CD8-positive, alpha-beta memory T cell (primary cell): ENCODE measurements around the gene AEBP1. TPM values are rescaled to one million over a fixed set of nuclear protein-coding genes. Genes with fewer than 3 reads are reported as not detected.

Experiments used
- CTCF ChIA-PET: fragments of 350-600 bp; sonication (Branson Sonifier 250); formaldehyde crosslinking; loops from one replicate; lab custom pipeline; 2021; ENCODE audit warnings: antibody characterized with exemption; lab: Charles Lee
- POLR2A ChIA-PET: fragments of 350-600 bp; sonication (Branson Sonifier 250); formaldehyde crosslinking; loops from one replicate; lab custom pipeline; 2021; ENCODE audit warnings: antibody characterized with exemption; lab: Charles Lee
- DNase-seq, 5 donors: peaks; one replicate each; pipeline versions ENCODE4 v3.0.0 to v3.0.0-alpha.2; 2020 to 2022; ENCODE audit warnings: mixed read lengths in 1 of 5
- H3K27ac ChIP-seq: one replicate; pipeline ENCODE4 v1.7.0; 2013; ENCODE audit warnings: low read depth, mild to moderate bottlenecking, low read length, moderate library complexity
- H3K27me3 ChIP-seq: 2 replicates; pipeline ENCODE4 v1.7.0; 2013; ENCODE audit warnings: low read length, mild to moderate bottlenecking; ENCODE audit not compliant: insufficient read depth, poor library complexity, severe bottlenecking
- H3K36me3 ChIP-seq: 2 replicates; pipeline ENCODE4 v1.7.0; 2013; ENCODE audit warnings: mild to moderate bottlenecking, low read length, moderate library complexity; ENCODE audit not compliant: insufficient read depth
- H3K4me1 ChIP-seq: 2 replicates; pipeline ENCODE4 v1.7.0; 2013; ENCODE audit warnings: mild to moderate bottlenecking, low read length, moderate library complexity; ENCODE audit not compliant: insufficient read depth
- H3K4me3 ChIP-seq: 2 replicates; pipeline ENCODE4 v1.7.0; 2013; ENCODE audit warnings: mild to moderate bottlenecking, low read length
- H3K9me3 ChIP-seq: 2 replicates; pipeline ENCODE4 v1.7.0; 2013; ENCODE audit warnings: mild to moderate bottlenecking, low read length
- H3K27ac Mint-ChIP-seq, 8 donors: one replicate each; pipeline ENCODE4 v1.8.0; 2020 to 2021; ENCODE audit warnings: mixed read lengths in 8 of 8, mild to moderate bottlenecking in 6 of 8, inconsistent platforms in 3 of 8, moderate library complexity in 3 of 8
- H3K27me3 Mint-ChIP-seq, 2 donors: one replicate each; pipeline ENCODE4 v1.8.0; 2020 to 2021; ENCODE audit warnings: mixed read lengths in 2 of 2, mild to moderate bottlenecking in 1 of 2, moderate library complexity in 1 of 2
- H3K36me3 Mint-ChIP-seq, 3 donors: one replicate each; pipeline ENCODE4 v1.8.0; 2020 to 2021; ENCODE audit warnings: mixed read lengths in 3 of 3, inconsistent platforms in 1 of 3, mild to moderate bottlenecking in 1 of 3
- H3K4me1 Mint-ChIP-seq, 3 donors: one replicate each; pipeline ENCODE4 v1.8.0; 2020 to 2021; ENCODE audit warnings: mixed read lengths in 3 of 3, inconsistent platforms in 1 of 3, mild to moderate bottlenecking in 1 of 3
- H3K4me3 Mint-ChIP-seq, 7 donors: one replicate each; pipeline ENCODE4 v1.8.0; 2020 to 2021; ENCODE audit warnings: mixed read lengths in 7 of 7, mild to moderate bottlenecking in 6 of 7, moderate library complexity in 4 of 7, inconsistent platforms in 2 of 7
- H3K9me3 Mint-ChIP-seq, 5 donors: one replicate each; pipeline ENCODE4 v1.8.0; 2020 to 2022; ENCODE audit warnings: mixed read lengths in 5 of 5, mild to moderate bottlenecking in 3 of 5, moderate library complexity in 2 of 5, inconsistent platforms in 1 of 5
- polyA plus RNA-seq: library from polyadenylated mRNA; unstranded; fragments of 300-500 nt; fragmentation: Illumina TruSeq; gene quantifications from one replicate; pipeline ENCODE4 v1.2.3, GENCODE V29; 2021
- total RNA-seq, 2 experiments: library from RNA; stranded (reverse); gene quantifications; one replicate each; pipeline ENCODE4 v1.2.3, GENCODE V29; 2021

Gene AEBP1
- total and polyA plus RNA-seq, 3 experiments from 2014 or later, result 1.6 to 8.9 (median 8.4) TPM

- no peak for DNase-seq
- Histone ChIP-seq H3K27ac (no peak overlapping the region), H3K9me3 (no peaks in the 10 kb centered on the region), H3K4me1 (peaks cover 7% of the 10 kb centered on the region), H3K4me3 (no peak overlapping the region), H3K27me3 (no peaks in the 10 kb centered on the region), H3K36me3 (no peaks in the 10 kb centered on the region)
- no peak overlapping the region for H3K4me3 Mint-ChIP-seq
- peaks cover 6 to 17% (median 6%) of the 10 kb centered on the region in 3 donors for H3K4me1 Mint-ChIP-seq
- H3K27ac Mint-ChIP-seq, result no peak overlapping the region
- no peaks in the 10 kb centered on the region for H3K9me3 Mint-ChIP-seq
- peaks cover 2 to 8% of the 10 kb centered on the region in 2 donors for H3K27me3 Mint-ChIP-seq
- ChIA-PET POLR2A (no interaction called here), CTCF (no interaction called here)
- H3K36me3 Mint-ChIP-seq, result no peaks in the 10 kb centered on the region
Observed at GRCh38 chr7:44148961-44149536, 44.9 kb downstream of the AEBP1 start.

DNA sequence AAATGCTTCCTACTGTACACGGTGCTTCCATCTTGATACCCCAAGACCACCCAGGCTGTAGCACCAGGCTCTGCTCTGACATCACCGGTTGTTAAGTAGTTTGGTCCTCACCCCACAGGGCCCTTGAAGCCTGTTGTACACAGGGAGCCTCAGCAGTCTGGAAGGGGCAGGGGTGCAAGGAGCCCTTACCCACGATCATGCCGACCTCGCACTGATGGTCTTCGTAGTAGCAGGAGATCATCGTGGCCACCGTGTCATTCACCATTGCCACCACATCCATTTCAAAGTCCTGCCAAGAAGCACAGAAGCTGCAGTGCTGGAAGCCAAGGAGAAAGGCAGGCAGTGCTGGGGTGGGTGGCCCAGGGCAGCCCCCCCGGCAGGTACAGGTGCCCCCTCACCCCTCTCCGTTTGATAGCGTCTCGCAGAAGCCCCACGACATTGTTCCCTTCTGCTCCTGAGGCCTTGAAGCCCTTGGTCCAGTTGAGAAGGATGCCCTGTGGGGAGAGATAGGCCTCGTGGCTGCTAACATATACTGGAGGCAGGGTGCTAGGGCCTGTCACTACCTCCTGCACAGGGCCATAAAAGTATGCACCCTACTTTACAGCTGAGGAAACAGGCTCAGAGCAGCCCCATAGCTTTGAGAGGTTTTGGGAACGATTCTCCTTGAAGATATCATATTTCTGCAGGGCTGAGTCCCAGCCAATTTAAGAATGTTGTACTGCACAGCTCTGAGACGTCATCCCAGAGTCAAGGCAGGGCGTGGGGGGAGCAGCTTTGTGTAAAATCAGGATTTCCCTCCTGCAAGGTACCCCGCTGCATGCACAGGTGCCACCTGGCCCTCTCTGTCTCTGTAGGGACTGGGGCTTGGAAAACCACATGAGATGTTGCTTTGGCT is 45.7 kb downstream of the AEBP1 start:
- peaks cover 7% of the 10 kb centered on the region for H3K4me1 ChIP-seq
- Mint-ChIP-seq H3K27me3 (peaks cover 2 to 7% of the 10 kb centered on the region in 2 donors), H3K9me3 (no peaks in the 10 kb centered on the region), H3K4me1 (peaks cover 6 to 17% (median 6%) of the 10 kb centered on the region in 3 donors), H3K27ac (no peak overlapping the region), H3K4me3 (no peak overlapping the region), H3K36me3 (no peaks in the 10 kb centered on the region)
- no peak for DNase-seq
- H3K27me3 ChIP-seq, result no peaks in the 10 kb centered on the region
- no peaks in the 10 kb centered on the region for H3K9me3 ChIP-seq
- H3K4me3 ChIP-seq, result no peak overlapping the region
- H3K36me3 ChIP-seq, result no peaks in the 10 kb centered on the region
- ChIA-PET POLR2A (no interaction called here), CTCF (no interaction called here)
- no peak overlapping the region for H3K27ac ChIP-seq

DNA sequence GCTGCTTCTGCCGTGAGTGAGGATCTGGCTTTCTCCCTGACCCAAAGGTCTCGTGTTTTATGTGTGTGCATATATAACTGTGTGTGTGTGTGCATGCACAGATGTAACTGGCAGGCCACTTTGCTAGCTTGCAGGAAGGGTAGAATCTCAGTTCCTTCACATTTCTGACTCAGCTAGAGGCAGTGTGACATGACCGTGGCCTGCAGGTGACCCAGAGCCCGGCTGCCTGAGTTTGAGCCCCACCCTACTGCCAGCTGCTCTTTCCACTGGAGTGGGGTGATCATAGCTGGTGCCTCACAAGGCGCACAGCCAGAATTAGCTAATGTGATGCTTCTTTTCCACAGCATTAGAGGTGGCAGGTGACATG is 46.3 kb downstream of the AEBP1 start:
- H3K4me1 ChIP-seq, result peaks cover 7% of the 10 kb centered on the region
- ChIA-PET CTCF (no interaction called here), POLR2A (interaction anchor here (0.6 kb wide), 1 partner anchor 339 kb away, joined by 3 read pairs; no protein-coding TSS in a partner anchor)
- no peak overlapping the region for H3K27ac ChIP-seq
- no peaks in the 10 kb centered on the region for H3K27me3 ChIP-seq
- peaks cover 0 to 4% of the 10 kb centered on the region in 2 donors for H3K27me3 Mint-ChIP-seq
- H3K9me3 Mint-ChIP-seq, result no peaks in the 10 kb centered on the region
- no peak overlapping the region for H3K27ac Mint-ChIP-seq
- H3K4me3 Mint-ChIP-seq, result no peak overlapping the region
- H3K4me1 Mint-ChIP-seq, result peaks cover under 1 to 11% (median 4%) of the 10 kb centered on the region in 3 donors
- no peak for DNase-seq
- no peak overlapping the region for H3K4me3 ChIP-seq
- H3K9me3 ChIP-seq, result no peaks in the 10 kb centered on the region
- H3K36me3 ChIP-seq, result no peaks in the 10 kb centered on the region
- no peaks in the 10 kb centered on the region for H3K36me3 Mint-ChIP-seq

DNA sequence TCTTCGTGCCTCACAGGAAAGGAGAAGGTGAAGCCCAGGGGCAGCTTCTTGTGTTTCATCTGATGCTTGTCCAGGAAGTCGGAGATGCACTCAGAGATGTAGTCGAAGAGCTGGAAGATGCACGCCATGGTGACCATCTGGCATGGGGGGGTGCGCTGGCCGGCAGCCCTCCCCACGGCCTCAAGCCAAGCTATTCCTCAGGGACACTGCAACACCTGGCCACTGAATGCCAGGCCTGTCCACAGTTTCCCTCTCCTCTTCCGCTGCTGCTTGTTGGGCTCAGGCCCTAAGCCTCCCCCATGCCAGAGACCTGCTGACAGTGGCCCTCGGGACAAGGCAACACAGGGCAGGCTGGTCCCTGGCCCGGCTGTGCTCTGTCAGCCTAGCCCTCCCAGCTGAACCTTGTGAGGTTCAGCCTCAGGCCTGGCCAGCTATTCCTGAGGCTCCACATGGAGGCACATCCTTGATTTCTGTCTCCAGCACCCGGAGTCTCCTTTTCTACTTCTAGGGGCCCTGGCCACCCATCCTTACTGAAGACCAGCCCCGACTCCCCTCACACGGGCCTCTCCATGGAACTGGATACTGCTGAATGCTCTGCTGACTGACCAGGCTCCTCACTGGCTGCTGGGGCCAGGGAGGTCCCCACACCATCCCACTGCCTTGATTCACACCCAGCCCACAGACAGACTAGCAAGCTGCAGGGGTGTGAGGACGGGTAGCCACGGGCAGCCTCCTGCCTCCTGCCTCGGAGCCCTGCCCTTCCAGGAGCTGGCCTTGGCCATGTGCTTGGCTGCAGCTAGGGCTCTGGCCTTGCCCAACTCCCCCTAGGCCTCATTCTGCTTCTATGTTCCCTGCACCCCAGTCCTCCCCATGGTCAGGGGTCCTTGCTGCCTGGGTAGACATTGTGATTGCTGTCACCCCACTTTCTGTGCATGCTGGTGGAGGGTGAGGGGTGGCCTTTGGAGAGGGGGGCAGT is 47.1 kb downstream of the AEBP1 start:
- H3K4me3 Mint-ChIP-seq, result no peak overlapping the region

GRCh38 chr7:44151956-44152355 is 47.8 kb downstream of the AEBP1 start:
- Histone ChIP-seq H3K9me3 (no peaks in the 10 kb centered on the region), H3K4me3 (no peak overlapping the region), H3K4me1 (no peaks in the 10 kb centered on the region), H3K27me3 (no peaks in the 10 kb centered on the region), H3K27ac (no peak overlapping the region), H3K36me3 (no peaks in the 10 kb centered on the region)
- no peak overlapping the region for H3K27ac Mint-ChIP-seq
- H3K4me1 Mint-ChIP-seq, result peaks cover 0 to under 1% (median 0%) of the 10 kb centered on the region in 3 donors
- ChIA-PET CTCF (no interaction called here), POLR2A (no interaction called here)
- no peaks in the 10 kb centered on the region for H3K36me3 Mint-ChIP-seq
- no peaks in the 10 kb centered on the region for H3K9me3 Mint-ChIP-seq
- no peak for DNase-seq
- H3K4me3 Mint-ChIP-seq, result no peak overlapping the region
- H3K27me3 Mint-ChIP-seq, result peaks cover 0 to 6% of the 10 kb centered on the region in 2 donors

More for the DNA sequence above, 47.1 kb downstream of the AEBP1 start:
- ChIA-PET POLR2A (interaction anchor here (0.6 kb wide), 1 partner anchor 338 kb away, joined by 3 read pairs; no protein-coding TSS in a partner anchor), CTCF (no interaction called here)
- Histone ChIP-seq H3K9me3 (no peaks in the 10 kb centered on the region), H3K27ac (no peak overlapping the region), H3K36me3 (no peaks in the 10 kb centered on the region), H3K4me3 (no peak overlapping the region), H3K4me1 (peaks cover 6% of the 10 kb centered on the region), H3K27me3 (no peaks in the 10 kb centered on the region)
- Mint-ChIP-seq H3K27me3 (peaks cover 0 to 7% of the 10 kb centered on the region in 2 donors), H3K27ac (no peak overlapping the region), H3K4me1 (peaks cover 0 to 7% (median 0%) of the 10 kb centered on the region in 3 donors), H3K9me3 (no peaks in the 10 kb centered on the region), H3K36me3 (no peaks in the 10 kb centered on the region)
- no peak for DNase-seq

- CTCF ChIA-PET, result interaction anchor here (1.1 kb wide), 1 partner anchor 11 kb away, joined by 3 read pairs; no protein-coding TSS in a partner anchor
- Mint-ChIP-seq H3K4me3 (no peak overlapping the region), H3K36me3 (peaks cover 0 to 4% (median 0%) of the 10 kb centered on the region in 3 donors), H3K9me3 (no peaks in the 10 kb centered on the region), H3K27ac (no peak overlapping the region), H3K4me1 (no peaks in the 10 kb centered on the region), H3K27me3 (peaks cover 3 to 4% of the 10 kb centered on the region in 2 donors)
- Histone ChIP-seq H3K4me3 (no peak overlapping the region), H3K36me3 (no peaks in the 10 kb centered on the region), H3K4me1 (no peaks in the 10 kb centered on the region), H3K27ac (no peak overlapping the region), H3K9me3 (no peaks in the 10 kb centered on the region), H3K27me3 (no peaks in the 10 kb centered on the region)
- POLR2A ChIA-PET, result interaction anchor here (0.7 kb wide), 1 partner anchor 73 kb away, joined by 6 read pairs; no protein-coding TSS in a partner anchor
- DNase-seq, result no peak
Observed at GRCh38 chr7:44152971-44153947, 49.1 kb downstream of the AEBP1 start.

- no peak for DNase-seq
- Mint-ChIP-seq H3K4me3 (no peak overlapping the region), H3K36me3 (peaks cover 0 to 4% (median 0%) of the 10 kb centered on the region in 3 donors), H3K27ac (no peak overlapping the region), H3K9me3 (no peaks in the 10 kb centered on the region), H3K27me3 (peaks cover 3 to 4% of the 10 kb centered on the region in 2 donors), H3K4me1 (no peaks in the 10 kb centered on the region)
- Histone ChIP-seq H3K27me3 (no peaks in the 10 kb centered on the region), H3K27ac (no peak overlapping the region), H3K36me3 (no peaks in the 10 kb centered on the region), H3K9me3 (no peaks in the 10 kb centered on the region), H3K4me3 (no peak overlapping the region), H3K4me1 (no peaks in the 10 kb centered on the region)
- ChIA-PET CTCF (interaction anchor here (1.1 kb wide), 2 partner anchors 11 to 12 kb away, joined by 3 read pairs; no protein-coding TSS in a partner anchor), POLR2A (no interaction called here)
Observed at GRCh38 chr7:44153948-44154335, 49.8 kb downstream of the AEBP1 start.
